GM18867 (cell line): ENCODE measurements around the gene NUDCD3.
A peak's percentile ranks its signal among the peaks of the same experiment; 100 is the strongest.
"Not testable (repeated sequence)": the region's sequence is repeated elsewhere in the genome, so short reads cannot be mapped to it uniquely, and the experiment has no call there.

Experiments used
- ATAC-seq: cut with Tn5 transposase; IDR thresholded peaks from one replicate; pipeline ENCODE4 v1.9.1; 2021; ENCODE audit warnings: mild to moderate bottlenecking, moderate library complexity; ENCODE audit not compliant: unreplicated experiment

NUDCD3 gene

DNA sequence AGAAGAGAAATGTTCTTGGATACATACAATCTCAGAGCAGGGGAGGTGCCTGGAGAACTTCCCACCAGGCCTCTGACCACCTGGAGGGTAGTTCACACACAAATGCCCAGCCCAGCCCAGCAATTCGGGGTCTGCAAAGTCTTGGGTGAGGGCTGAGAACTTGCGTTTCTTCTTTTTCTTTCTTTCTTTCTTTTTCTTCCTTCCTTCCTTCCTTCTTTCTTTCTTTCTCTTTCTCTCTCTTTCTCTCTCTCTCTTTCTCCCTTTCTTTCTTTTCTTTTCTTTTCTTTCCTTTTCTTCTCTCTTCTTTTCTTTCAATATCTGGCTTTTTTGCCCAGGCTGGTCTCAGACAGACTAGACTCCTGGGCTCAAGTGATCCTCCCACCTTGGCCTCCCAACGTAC, 28.3 kb upstream of the NUDCD3 start:
- no peak for ATAC-seq

DNA sequence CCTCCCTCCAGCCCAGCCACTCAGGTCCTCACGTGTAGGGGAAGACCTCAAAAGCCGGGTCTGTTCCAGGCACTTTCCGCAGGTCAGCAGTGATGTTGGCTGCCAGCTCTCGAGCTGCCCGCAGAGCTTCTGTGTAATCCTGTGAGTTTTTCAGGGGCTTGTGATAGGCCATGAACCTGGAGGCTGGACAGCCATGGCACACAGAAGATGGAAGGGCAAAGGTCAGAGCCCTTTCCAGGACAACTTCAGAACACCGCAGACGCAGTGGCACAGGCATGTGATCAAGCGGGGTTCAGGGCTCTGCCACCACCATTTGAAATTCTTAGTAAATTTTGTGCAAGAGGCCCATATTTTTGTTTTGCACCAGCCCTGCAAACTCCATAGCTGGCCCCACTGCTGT, 26.7 kb upstream of the NUDCD3 start:
- no peak for ATAC-seq

DNA sequence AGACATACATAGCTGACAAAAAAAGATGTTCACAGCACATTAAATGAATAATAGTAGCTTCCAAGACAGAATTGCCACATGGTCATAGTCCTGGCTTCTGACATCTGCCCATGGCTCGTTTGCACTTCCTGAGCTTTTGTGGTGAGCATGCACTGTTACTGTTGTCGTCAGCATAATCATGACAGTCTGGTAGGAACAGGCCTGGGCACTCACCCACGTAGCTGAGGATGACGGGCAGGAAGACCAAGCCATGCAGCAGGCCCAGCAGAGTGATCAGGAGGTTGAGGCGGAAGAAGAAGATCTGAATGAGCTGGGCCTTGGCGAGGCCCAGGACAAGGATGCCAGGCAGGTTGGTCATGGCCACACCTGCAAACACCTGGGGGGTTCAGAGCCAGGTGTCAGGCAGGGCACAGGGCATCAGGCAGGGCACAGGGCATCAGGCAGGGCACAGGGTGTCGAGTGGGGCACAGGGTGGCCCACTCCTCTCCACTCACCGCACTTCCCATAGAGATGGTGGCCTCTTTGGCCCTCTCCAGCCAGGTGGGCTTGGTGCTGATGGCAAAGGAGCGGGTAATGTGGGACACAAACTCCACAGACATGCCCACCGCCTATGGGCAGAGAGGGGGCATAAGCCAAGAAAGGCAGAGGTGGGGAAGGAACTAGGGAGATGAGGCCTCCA, 25.3 kb upstream of the NUDCD3 start:
- ATAC-seq: no peak

DNA sequence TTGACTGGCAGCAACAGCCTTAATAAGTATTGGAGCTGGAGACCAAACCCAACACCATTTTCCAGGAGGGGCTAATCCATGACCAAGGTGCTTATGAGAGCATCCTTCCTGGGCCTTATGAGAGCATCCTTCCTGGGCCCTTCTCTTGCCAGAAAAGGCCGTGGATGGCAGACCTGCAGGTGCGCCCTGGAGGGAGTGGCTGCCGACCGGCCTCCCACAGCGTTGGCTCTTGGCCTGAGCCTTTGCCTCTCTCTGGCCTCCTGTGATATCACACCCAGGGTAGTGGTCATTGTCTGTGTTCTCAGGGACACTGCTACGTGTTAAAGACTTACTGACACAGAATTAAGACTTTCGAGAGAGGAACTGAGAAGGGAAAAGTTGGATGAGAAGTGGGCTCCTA, 22.3 kb upstream of the NUDCD3 start:
- no peak for ATAC-seq

DNA sequence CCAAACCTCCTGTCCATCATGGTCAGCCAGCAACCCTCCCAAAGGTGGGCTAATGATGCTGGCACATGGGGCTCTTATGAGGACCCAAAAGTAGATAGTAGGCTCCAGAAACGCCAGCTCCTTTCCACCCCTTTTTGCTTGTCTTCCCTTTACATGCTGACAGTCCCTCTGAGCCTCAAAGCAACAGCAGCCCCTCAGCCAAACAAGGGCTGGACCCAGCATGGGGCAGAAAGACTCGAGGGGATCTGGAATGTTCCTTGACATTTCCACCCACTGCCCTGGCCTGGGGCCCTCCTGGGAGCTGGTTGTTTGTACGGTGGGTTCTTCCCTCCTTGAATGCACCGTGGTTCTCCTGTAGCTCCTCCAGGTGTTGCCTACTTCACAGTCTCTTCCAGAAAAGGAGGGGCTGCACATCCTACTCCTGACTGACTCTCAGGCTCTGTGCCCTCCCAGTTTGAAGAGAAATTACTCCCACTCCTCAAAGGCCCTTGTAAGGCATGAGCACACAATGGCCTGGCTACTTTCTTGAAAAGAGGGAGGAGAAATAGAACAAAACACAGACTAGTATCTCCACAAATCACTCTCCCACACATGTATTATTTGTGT, 21.5 kb upstream of the NUDCD3 start:
- ATAC-seq: no peak

DNA sequence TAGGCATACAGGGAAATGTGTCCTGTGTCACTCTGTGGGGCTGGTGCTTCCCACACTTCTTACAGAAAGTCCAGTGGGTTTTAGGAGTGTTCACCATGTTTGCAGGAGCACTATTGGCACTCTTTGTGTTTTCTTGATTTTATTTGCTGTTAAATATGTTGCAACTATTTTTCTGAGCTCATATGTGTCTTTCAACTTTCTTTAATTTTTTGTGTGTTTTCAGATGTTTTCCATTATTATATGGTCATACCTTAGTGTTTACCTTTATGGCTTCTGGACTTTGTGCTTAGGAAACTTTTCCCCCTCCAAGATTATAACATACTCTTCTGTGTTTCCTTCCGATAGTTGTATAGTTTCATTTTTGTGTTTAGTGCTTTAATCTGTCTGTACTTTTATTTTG, 20.8 kb upstream of the NUDCD3 start:
- ATAC-seq: no peak

DNA sequence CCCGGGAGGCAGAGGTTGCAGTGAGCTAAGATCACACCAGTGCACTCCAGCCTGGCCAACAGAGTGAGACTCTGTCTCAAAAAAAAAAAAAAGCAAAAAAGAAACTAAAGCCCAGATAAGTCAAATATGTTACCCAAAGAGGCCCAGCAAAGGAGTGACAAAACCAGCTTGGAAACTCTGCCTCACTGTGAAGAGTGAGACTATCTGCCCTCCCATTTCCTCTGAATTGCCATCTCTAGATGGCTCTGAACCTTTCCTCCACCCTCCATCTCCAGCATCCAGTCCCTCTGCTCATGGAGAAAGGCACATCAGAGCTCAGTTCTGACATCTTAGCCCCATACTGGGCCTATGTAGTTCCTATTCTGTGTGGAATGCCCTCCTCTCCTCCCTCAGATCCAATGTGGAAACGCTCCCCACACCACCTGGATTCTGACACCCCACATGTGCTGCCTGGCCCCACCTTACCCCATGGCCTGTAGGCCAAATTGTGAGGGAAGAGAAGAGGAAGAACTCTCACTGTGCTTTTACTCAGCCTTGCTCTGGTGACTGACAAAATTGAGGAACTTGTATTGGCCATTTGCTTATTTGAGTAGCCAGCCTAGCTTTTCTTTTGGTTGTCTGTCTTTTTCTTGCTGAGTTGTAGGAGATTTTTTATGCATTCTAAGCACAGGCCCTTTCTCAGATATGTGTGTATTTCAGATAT, 18.0 kb upstream of the NUDCD3 start:
- ATAC-seq: no peak

DNA sequence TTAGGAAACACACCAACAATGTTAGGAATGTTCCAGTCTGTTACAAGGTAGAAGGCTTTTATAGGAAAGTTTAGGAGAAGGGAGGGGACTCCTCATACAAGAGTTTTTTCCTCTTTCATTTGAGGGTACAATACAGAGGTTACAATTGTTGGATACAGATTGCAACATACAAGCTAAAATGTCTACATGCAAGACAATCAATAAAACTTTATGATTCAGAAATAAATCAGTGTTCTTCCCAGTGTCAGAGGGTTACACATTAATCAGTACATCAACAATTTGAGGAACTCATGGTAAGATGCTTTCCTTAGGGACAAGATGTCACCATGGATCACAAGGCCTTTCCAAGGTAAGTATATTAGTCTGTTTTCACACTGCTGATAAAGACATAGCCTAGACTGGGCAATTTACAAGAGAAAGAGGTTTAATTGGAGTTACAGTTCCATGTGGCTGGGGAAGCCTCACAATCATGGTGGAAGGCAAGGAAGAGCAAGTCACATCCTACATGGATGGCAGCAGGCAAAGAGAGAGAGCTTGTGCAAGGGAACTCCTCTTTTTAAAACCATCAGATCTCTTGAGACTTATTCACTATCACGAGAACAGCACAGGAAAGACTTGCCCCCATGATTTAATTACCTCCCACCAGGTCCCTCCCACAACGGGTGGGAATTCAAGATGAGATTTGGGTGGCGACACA, 16.3 kb upstream of the NUDCD3 start:
- ATAC-seq: not testable (repeated sequence)

DNA sequence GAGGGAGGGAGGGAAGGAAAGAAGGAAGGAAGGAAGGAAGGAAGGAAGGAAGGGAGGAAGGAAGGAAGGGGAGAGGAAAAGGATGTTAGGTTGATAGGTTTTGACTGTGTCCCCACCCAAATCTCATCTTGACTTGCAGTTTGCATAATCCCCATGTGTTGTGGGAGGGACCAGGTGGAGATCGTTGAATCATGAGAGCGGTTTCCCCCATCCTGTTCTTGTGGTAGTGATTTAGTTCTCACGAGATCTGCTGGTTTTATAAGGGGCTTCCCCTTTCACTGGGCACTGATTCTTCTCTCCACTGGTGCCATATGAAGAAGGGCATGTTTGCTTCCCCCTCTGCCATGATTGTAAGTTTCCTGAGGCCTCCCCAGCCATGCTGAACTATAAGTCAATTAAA, 15.1 kb upstream of the NUDCD3 start:
- ATAC-seq: no peak

DNA sequence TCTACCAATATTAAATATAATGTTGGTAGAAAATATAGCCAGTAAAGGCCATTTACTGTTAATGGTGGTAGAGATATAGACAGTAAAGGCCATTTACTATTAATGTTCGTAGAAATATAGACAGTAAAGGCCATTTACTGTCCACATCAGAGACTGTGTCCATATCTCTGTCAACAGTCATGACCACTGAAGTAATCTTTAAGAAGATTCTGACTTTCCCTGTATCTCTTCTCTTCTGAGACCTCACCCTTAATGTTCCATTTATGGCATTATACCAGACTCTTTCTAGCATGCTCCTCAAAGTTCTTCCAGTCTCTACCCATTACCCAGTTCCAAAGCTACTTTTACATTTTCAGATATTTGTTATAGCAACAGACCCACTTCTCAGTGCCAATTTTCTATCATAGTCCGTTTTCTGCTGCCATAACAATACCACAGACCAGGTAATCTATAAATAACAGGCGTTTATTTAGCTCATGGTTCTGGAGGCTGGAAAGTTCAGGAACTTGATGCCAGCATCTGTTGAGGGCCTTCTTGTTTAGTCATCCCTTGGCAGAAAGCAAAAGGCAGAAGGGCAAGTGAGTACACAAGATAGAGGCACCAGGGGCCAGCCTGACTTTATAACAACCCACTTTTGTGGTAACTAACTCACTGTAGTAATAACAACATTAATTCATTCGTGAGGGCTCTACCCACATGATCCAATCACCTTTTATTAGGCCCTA, 7.9 kb upstream of the NUDCD3 start:
- no peak for ATAC-seq

DNA sequence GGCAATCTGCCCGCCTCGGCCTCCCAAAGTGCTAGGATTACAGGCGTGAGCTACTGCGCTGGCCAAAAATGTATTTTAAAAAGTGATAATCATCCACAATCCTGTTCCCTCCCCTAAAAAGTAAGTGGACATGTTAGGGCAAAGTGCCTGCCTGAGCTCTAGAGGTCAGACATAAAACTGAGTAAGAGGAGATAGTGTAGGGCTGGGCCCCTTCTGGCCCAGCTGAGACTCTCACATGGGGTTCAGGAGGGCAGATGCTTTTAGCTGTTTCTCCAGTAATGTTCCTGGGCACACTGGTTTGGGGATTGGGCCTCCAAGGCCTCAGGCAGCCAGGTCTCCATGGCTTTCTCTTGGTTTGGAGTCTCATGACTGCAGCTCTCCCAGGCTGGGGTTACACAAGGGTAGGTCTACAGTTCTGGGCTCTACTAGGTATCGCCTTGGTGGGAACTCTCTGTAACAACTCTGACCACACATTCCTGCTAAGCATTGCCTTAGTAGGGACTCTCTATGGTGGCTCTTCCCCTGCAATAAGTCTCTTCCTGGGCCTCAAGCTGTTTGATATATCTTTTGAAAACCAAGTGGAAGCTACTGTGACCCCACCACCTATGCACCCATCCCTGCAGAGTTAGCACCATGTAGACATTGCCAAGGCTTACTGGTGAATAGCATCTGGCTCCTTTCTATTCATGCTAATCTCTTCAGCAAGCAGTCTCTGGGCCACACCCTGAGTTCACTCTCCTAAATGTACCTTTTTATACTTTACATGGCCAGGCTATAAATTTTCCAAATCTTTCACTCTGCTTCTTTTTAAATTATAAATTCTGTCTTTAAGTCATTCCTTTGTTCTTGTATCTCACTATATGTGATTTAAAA, 6.9 kb upstream of the NUDCD3 start:
- ATAC-seq: no peak

DNA sequence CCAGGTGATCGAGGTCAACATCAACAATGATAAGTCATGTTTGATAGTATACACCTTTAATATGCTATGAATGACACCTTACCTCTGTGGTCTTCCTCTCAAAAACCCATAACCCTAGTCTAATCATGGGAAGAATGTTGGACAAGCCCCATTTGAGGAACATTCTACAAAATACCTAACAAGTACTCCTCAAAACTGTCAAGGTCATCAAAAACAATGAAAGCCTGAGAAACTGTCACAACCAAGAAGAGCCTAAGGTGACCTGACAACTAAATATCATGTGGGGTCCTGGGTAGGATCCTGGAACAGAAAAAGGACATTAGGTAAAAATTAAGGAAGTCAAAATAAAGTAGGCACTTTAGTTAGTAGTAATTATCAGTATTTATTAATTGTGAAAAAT, 5.9 kb upstream of the NUDCD3 start:
- ATAC-seq: no peak

DNA sequence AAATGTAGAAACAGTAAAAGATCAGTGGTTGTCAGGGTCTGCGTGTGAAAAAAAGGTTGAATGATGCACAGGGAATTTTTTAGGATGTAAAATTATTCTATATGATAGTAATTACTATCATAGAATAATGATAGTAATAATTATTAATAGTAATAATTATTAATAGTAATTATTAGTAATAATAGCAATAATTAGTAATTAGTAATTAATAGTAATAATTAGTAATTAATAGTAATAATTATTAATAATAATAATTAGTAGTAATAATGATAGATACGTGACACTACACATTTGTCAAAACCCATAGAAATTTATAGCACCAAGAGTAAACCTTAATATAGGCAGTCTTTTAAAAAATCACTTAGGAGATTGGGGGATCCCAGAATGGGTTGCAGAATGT, 4.5 kb upstream of the NUDCD3 start:
- ATAC-seq: no peak

DNA sequence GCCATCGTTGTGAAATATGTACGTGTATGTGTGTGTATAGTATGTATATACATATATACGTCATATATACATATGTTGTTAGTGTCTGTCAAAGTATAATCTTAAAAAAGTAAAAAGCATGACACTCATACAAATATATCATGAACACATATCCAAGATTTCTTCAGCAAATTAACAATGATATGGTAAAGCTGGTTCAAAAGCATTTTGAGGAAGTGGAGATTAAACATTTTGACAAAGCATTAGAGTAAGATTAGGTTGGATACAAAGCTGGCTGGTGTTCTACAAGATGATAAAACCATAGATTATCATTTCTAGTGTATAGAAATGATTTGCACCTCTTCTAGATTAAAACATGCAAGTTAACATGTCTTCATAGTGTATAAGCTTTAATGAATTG, 771 bp upstream of the NUDCD3 start:
- ATAC-seq: no peak

DNA sequence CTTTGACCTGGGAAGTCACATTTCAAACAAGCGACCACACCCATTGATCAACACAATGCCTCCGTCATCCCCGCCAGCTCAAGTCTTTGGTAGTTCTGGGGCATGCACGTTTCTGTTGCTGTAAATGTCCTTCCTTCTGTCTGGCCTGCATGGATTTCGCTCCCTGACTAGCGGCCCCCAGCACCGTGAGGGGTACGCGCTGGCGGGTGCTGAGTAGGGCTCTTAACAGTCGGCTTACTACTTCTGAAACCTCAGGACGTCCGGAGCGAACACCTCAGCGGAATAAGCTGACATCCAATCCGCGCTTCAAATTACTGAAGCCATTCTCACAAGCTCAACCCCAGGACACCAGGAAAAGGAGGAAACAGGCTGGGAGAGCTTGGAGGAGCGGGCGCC, 505 bp downstream of the NUDCD3 start:
- ATAC-seq: peak; percentile 24

DNA sequence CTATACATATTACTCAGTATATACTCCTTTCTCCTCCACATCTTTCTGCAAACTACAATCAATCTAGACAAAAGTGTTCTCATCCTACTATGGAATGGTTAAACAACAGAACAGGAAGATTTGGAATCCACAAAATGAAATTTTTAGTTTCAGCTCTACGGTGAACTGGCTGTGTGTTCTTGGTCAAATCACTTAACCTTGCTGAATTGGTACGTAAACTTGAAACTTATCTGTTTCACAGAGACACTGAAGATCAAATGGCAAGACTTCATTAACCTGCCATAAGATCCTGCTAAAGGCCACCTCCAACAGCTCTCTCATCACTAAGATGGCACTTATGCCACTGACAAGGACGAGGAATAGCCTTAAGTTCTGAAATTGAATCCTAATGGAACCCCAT, 1.5 kb downstream of the NUDCD3 start:
- no peak for ATAC-seq

DNA sequence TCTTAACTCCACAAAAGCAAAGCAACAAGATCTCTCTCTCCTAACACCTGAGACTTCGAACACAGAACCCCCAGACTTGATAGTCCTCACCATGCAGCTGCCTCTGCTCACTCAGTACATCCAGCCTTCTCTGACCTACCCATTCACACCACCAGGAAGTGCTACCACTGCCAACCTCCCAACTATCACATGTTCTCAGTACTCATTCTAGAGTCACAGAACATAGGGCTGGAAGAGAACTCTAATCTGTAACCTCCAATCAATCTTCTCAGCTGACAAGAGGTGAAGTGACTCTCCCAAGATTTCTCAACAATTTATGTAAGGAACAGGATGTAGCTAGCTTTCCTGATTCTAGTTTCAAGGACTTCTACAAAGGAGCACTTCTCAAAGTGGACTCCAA, 3.8 kb downstream of the NUDCD3 start:
- no peak for ATAC-seq

DNA sequence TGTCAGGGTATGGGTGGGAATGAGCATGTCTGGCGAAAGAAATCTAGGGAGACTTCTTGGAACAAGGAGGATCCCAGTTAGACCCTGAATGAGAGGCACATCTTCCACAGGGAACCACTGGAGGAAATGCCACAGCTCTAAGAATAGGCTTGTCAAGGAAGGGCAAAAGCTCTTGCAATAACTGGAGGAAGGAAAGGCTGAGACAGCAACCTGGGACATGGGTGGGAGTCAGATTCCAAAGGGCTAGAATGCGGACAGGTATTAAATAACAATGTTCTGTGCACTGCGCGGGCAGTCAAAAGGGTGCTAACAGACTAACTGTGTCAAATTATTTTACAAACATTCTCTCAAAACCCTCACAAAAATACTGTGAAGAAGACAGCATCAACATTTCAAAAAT, 4.5 kb downstream of the NUDCD3 start:
- no peak for ATAC-seq

DNA sequence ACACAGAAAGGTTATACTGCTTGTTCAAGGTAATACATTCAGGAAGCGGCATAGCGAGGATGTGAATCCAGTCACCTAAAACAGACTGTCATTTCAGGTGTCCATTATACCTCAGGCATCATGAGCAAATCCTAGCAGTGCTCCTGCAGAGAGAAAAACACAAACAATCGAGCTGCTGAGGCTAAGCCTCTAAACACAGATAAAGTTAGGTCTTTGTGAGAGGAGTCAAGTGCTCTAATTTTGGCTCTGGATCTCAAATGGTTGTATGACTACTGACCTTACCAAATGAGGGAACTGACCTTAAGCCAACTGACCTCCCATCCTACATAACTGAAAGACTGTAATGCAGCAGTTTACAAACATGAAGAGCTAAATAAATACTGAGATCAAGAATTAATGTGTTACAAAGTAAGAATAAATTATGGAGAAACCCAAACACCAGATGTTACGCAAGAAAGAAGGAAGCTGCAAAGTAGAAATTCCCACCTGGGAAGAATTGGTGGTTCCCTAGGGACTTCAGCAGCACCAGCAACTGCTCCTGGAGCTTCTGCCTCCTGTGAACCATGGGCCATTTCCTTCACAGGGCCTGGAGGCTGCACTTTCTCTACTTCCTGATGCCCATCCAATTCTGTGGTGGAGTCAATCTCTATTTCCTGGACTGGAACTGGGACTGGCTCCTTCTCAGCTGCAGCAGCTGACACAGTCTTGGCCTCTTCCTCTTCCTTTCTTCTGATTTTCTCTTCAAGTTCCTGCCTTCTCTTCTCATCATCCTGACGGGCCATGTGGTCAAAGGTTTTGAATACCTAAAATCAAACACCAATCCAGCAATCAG, 5.8 kb downstream of the NUDCD3 start:
- ATAC-seq: no peak
